ENCODE data around the gene SNAI3. TPM values are rescaled to one million over a fixed set of nuclear protein-coding genes. Genes with fewer than 3 reads are reported as not detected.

The SNAI3 gene
- total and polyA plus RNA-seq, 2 experiments from 2014 or later = 2.9 to 3.7 TPM

DNA sequence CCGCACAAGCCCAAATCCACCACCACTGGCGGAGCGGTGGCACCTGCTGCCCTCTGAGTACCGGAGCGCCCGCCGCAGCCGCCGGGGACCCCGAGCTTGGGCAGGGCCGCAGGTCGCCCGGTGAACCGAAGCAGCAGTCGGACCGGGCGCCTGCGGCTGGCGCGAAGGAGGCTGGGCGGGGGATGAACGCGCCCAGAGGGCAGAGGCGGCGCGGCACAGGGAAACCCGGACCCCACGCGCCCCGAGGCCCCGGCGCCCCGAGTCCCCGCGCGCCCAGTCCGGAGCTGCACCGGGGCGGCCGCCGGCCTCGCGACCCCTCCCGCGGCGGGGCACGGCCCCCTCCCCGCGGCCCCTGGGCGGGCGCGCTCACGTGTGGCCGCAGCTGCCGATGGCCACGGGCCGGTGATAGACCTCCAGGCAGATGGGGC, 19.5 kb upstream of the SNAI3 start:
- TF ChIP-seq, protein P1, sequence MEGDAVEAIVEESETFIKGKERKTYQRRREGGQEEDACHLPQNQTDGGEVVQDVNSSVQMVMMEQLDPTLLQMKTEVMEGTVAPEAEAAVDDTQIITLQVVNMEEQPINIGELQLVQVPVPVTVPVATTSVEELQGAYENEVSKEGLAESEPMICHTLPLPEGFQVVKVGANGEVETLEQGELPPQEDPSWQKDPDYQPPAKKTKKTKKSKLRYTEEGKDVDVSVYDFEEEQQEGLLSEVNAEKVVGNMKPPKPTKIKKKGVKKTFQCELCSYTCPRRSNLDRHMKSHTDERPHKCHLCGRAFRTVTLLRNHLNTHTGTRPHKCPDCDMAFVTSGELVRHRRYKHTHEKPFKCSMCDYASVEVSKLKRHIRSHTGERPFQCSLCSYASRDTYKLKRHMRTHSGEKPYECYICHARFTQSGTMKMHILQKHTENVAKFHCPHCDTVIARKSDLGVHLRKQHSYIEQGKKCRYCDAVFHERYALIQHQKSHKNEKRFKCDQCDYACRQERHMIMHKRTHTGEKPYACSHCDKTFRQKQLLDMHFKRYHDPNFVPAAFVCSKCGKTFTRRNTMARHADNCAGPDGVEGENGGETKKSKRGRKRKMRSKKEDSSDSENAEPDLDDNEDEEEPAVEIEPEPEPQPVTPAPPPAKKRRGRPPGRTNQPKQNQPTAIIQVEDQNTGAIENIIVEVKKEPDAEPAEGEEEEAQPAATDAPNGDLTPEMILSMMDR (IDR thresholded peaks at IDR 0.05; ENCODE audit: low read depth, low read length) = no peak
- DNase-seq (ENCODE audit: low read depth in 1 of 2, low spot score in 1 of 2) = peak in 1 of 2 donors; percentile 65
- Histone ChIP-seq H3K27me3 (no peaks in the 10 kb centered on the region), H3K36me3 (no peaks in the 10 kb centered on the region), H3K4me3 (peak overlapping the region; percentile 69), H3K9me3 (ENCODE audit: low read depth) (no peaks in the 10 kb centered on the region), H3K27ac (peak overlapping the region; percentile 29), H3K4me1 (ENCODE audit: low read depth) (peaks cover 5% of the 10 kb centered on the region)

DNA sequence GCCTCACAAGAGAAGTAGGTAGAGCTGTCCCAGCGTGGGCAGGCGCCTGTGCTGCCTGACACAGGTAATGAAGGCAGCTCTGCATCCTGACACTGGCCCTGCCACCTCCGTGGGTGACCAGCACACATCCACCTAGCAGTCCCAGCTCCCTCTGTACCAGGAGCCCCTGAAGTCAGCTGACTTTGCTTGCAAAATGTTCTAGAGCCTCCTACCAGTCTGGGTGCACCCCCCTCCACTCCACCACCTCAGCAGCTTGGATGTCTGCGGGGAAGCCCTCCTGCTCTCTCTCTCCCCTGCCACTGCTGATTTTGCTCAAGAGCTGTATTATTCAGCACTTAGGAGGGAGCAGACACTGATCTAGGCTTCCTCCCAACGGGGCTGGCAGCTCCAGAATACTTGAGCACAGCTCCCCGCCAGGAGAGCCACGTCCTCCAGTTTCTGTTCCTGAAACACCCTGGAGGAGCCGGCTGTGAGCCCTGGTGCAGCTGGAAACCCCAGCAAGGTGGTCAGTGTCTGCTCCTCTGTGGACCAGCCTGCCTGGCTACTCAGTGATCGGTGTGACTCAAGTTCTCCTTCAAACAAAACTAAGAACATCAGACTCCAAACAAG, 18.9 kb upstream of the SNAI3 start:
- H3K9me3 ChIP-seq (ENCODE audit: low read depth) = no peaks in the 10 kb centered on the region
- H3K4me1 ChIP-seq (ENCODE audit: low read depth) = peaks cover 5% of the 10 kb centered on the region
- no peak overlapping the region for H3K27ac ChIP-seq
- TF ChIP-seq, protein P1 (IDR thresholded peaks at IDR 0.05; ENCODE audit: low read depth, low read length) = no peak
- H3K36me3 ChIP-seq = no peaks in the 10 kb centered on the region
- H3K4me3 ChIP-seq = peak overlapping the region; percentile 69
- H3K27me3 ChIP-seq = no peaks in the 10 kb centered on the region
- peak; percentile 14 to 18 for DNase-seq (ENCODE audit: low read depth in 1 of 2, low spot score in 1 of 2)

DNA sequence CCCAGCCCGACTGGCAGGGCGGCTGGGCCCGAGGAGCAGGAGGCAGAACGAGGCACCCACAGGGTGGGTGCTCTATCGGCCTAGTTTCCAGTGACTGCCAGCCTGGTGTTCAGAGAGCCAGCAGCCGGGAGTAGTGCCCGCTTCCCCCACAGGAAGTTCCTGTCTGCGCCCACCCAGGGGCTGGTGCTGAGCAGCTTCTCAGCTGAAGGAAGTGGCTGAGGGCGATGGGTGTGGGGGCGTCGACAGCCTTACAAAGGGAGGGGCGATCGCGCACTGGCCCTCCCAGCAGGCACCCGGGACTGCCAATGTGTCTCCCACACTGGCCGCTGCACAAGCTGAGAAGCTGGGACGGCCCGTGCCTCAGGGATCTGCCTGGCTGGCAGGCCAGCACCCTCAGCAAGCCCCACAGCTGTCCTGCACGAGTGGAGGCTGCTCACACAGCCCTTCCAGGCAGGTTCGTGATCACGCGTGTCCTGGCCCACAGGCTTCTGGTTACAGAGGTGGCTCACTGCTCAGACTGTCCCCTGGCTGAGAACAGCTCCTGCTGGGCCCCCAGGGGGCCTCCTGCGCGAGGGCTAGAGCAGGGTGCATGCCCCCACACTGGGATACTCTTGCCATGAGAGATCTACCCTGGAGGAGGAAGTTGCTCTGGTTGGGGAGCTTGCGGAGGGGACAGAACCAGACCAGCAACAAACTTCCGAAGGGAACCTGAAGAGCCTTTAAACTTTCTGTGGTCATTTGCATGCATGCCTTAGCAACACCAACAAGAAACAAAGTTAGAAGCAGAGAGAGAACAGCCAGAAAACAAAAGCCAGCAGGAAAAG, 17.4 kb upstream of the SNAI3 start:
- Histone ChIP-seq H3K4me3 (no peak overlapping the region), H3K27me3 (no peaks in the 10 kb centered on the region), H3K36me3 (no peaks in the 10 kb centered on the region), H3K4me1 (ENCODE audit: low read depth) (peaks cover 5% of the 10 kb centered on the region), H3K27ac (no peak overlapping the region), H3K9me3 (ENCODE audit: low read depth) (no peaks in the 10 kb centered on the region)
- TF ChIP-seq, protein P1 (IDR thresholded peaks at IDR 0.05; ENCODE audit: low read depth, low read length) = no peak
- DNase-seq (ENCODE audit: low read depth in 1 of 2, low spot score in 1 of 2) = no peak

DNA sequence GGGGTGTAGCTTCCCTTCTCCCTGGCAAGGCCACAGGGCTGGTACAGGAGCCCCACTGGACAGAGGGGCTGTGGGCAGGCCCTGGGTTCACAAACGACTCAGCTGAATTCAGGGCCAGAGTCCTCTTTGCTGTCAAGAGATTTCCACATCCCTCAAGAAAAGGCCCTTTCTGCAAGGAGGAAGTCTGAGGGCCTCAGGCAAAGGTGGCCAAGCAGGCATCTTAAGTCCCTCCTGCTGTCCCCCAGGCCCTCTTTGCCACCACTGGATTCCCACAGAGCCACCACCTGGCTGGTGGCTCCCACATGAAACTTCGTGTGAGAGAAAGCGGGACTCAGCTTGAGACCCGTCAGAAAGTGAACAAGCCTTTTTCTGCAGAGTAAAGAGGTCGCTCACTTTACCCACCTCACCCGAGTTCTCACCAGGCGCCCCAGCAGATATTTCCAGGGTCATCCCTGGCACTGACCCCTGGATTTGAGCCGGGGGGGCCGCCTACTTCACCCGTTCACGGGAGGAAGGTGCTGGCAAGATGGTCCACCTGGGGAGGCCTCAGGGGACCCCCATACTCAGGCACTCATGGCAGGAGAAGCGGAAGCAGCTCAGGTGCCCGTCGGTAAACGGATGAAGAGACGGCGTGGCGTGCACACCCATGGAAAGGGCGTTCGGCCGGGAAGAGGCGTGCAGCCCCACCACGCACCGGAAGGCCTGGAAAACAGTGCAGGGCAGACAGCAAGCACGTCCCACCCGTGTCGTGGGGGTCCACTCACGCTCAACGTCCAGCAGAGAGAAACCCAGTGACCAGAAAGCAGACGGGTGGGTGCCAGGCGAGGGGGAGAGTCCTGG, 16.3 kb upstream of the SNAI3 start:
- H3K27me3 ChIP-seq = no peaks in the 10 kb centered on the region
- no peak overlapping the region for H3K27ac ChIP-seq
- DNase-seq (ENCODE audit: low read depth in 1 of 2, low spot score in 1 of 2) = no peak
- peaks cover 5% of the 10 kb centered on the region for H3K4me1 ChIP-seq (ENCODE audit: low read depth)
- H3K9me3 ChIP-seq (ENCODE audit: low read depth) = no peaks in the 10 kb centered on the region
- TF ChIP-seq, protein P1 (IDR thresholded peaks at IDR 0.05; ENCODE audit: low read depth, low read length) = no peak
- H3K4me3 ChIP-seq = no peak overlapping the region
- peaks cover 2% of the 10 kb centered on the region for H3K36me3 ChIP-seq

DNA sequence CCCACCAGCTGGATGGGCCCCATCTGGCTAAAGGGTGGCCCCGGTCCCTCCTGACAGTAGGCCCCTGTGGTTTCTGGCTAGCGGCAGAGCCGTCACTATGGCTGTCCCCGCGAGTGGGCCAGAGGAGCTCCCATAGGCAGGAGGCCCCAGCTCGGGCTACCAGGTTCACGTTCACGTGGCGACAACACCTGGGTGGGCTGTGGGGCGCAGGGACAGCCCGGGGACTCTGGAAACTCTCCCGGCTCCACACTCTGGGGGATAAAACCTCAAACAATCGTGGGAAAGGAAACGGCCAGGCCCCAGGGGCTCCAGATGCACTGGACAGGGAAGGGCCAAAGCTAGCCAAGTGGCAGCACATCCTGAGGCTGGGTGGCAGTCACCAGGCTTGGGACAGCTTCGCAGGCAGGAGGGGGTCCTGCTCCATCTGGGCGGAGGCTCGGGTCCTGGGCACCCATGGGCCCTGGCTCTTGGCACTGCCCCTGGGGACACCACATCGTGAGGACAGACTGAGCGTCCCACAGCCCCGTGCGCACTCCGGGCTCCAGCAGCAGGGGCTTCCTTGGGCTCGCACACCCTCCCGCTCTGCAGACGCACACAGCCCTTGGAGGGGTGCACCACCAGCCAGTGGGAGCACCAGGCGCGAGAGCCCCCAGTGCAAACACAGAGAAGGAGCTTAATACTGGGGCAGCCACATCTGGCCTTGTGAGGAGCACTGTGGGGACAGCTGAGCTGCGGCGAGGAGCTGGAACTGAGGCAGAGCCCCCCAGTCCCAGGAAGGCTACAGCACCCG, 15.5 kb upstream of the SNAI3 start:
- H3K27ac ChIP-seq = no peak overlapping the region
- H3K36me3 ChIP-seq = peaks cover 7% of the 10 kb centered on the region
- H3K27me3 ChIP-seq = no peaks in the 10 kb centered on the region
- H3K4me3 ChIP-seq = no peak overlapping the region
- no peaks in the 10 kb centered on the region for H3K9me3 ChIP-seq (ENCODE audit: low read depth)
- peaks cover 5% of the 10 kb centered on the region for H3K4me1 ChIP-seq (ENCODE audit: low read depth)
- DNase-seq (ENCODE audit: low read depth in 1 of 2, low spot score in 1 of 2) = no peak
- TF ChIP-seq, protein P1 (IDR thresholded peaks at IDR 0.05; ENCODE audit: low read depth, low read length) = no peak

All from cardiac muscle cell (in vitro differentiated cells and primary cell).